ENCODE results near the gene SCN5A.

Gene SCN5A

GRCh38 chr3:38600551-38600950 lies 48.9 kb downstream of the SCN5A start:
- no peak for TF ChIP-seq POU2F2 (IDR thresholded peaks at IDR 0.05; ENCODE audit: low read depth, low read length)
- no peak for TF ChIP-seq POLR2A (IDR thresholded peaks at IDR 0.05; ENCODE audit: low read depth, low read length)
- TF ChIP-seq SPI1 (IDR thresholded peaks at IDR 0.05; ENCODE audit: low read depth, low read length) = no peak
- no peak for TF ChIP-seq TAF1 (IDR thresholded peaks at IDR 0.05; ENCODE audit: low read depth, low read length)
- no peak for TF ChIP-seq POLR2AphosphoS5 (IDR thresholded peaks at IDR 0.05; ENCODE audit: low read depth, low read length)
- TF ChIP-seq PAX5 (IDR thresholded peaks at IDR 0.05; ENCODE audit: insufficient read depth, low read length, severe bottlenecking) = no peak
- FAIRE-seq = no peak
- DNase-seq (ENCODE audit: insufficient read length, low spot score) = no peak

DNA sequence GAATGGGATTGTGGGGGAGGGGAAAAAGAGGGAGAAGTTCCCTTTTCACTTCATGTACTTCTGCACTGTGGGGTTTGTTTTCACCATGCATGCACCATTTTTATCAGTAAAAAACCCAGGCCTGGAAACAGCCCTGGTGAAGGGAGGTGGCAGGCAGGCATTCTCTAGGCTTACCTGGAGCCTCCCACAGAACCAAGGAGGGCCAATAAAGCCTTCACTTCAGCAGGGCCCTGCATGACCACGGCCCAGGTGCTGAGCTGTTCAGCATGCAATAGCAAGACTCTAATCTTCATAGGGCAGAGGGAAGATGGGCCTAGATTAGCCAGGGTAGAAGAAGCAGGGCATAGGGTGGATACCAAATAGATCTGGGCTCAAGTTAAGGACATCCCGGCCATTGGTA lies 49.6 kb downstream of the SCN5A start:
- TF ChIP-seq POLR2A (IDR thresholded peaks at IDR 0.05; ENCODE audit: low read depth, low read length) (no peak), PAX5 (IDR thresholded peaks at IDR 0.05; ENCODE audit: insufficient read depth, low read length, severe bottlenecking) (no peak), TAF1 (IDR thresholded peaks at IDR 0.05; ENCODE audit: low read depth, low read length) (no peak), SPI1 (IDR thresholded peaks at IDR 0.05; ENCODE audit: low read depth, low read length) (no peak), POLR2AphosphoS5 (IDR thresholded peaks at IDR 0.05; ENCODE audit: low read depth, low read length) (no peak)
- FAIRE-seq (no peak), DNase-seq (ENCODE audit: insufficient read length, low spot score) (no peak)

- DNase-seq (ENCODE audit: insufficient read length, low spot score) = no peak
- FAIRE-seq = no peak
- no peak for TF ChIP-seq SPI1 (IDR thresholded peaks at IDR 0.05; ENCODE audit: low read depth, low read length)
- TF ChIP-seq POLR2A (IDR thresholded peaks at IDR 0.05; ENCODE audit: low read depth, low read length) = no peak
- TF ChIP-seq PAX5 (IDR thresholded peaks at IDR 0.05; ENCODE audit: insufficient read depth, low read length, severe bottlenecking) = no peak
- TF ChIP-seq POU2F2 (IDR thresholded peaks at IDR 0.05; ENCODE audit: low read depth, low read length) = no peak
- TF ChIP-seq TAF1 (IDR thresholded peaks at IDR 0.05; ENCODE audit: low read depth, low read length) = no peak
- no peak for TF ChIP-seq POLR2AphosphoS5 (IDR thresholded peaks at IDR 0.05; ENCODE audit: low read depth, low read length)
These were observed 50.7 kb downstream of the SCN5A start for GRCh38 chr3:38598791-38599190.

DNA sequence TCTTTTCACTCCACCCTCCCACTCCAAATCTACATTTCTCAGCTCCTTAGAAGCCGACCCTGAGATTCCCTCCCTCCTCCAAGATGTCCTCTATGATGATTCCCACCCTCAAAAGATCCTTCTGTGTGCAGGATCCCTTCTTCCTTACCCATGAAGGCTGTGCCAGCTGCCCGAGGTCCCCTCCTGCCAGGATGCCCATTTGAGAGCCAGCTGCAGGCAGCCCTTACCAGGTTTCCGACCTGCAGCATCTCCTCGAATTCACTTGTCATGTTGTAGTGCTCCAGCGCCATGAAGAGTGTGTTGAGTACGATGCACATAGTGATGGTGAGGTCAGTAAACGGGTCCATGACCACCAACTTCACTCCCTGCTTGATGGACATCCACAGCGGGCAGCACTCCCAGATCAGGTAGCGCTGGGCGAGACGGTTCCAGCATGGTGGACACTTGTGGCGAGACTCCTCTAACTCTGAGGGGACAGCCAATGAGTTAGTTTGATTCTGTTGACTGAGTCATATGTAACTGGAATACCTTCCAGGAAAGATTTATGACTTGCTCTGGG lies 51.9 kb downstream of the SCN5A start:
- FAIRE-seq = no peak
- TF ChIP-seq POU2F2 (IDR thresholded peaks at IDR 0.05; ENCODE audit: low read depth, low read length) (no peak), SPI1 (IDR thresholded peaks at IDR 0.05; ENCODE audit: low read depth, low read length) (no peak), PAX5 (IDR thresholded peaks at IDR 0.05; ENCODE audit: insufficient read depth, low read length, severe bottlenecking) (no peak), POLR2AphosphoS5 (IDR thresholded peaks at IDR 0.05; ENCODE audit: low read depth, low read length) (no peak), POLR2A (IDR thresholded peaks at IDR 0.05; ENCODE audit: low read depth, low read length) (no peak), TAF1 (IDR thresholded peaks at IDR 0.05; ENCODE audit: low read depth, low read length) (no peak)
- DNase-seq (ENCODE audit: insufficient read length, low spot score) = no peak

GRCh38 chr3:38595393-38595792 lies 54.1 kb downstream of the SCN5A start:
- FAIRE-seq (no peak), DNase-seq (ENCODE audit: insufficient read length, low spot score) (no peak)
- TF ChIP-seq POU2F2 (IDR thresholded peaks at IDR 0.05; ENCODE audit: low read depth, low read length) = no peak
- no peak for TF ChIP-seq POLR2AphosphoS5 (IDR thresholded peaks at IDR 0.05; ENCODE audit: low read depth, low read length)
- no peak for TF ChIP-seq TAF1 (IDR thresholded peaks at IDR 0.05; ENCODE audit: low read depth, low read length)
- no peak for TF ChIP-seq PAX5 (IDR thresholded peaks at IDR 0.05; ENCODE audit: insufficient read depth, low read length, severe bottlenecking)

DNA sequence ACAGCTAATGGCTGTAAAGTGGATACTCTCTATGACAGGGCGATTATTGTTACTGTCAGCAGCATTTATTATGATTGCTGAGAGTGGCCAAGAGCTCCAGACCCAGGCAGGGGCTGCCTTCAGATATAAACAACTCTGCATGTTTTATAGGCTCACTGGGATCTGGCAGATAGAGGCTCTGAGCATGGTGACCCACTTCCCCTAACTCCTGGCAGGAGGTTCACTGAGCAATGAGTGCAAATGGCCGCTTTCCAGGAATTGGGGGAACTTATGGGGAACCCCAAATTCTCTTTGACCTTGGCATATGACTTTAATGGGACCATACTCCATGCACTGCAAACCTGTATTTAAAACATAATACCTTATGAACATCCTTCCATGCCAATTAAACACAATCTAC lies 59.0 kb downstream of the SCN5A start:
- FAIRE-seq = no peak
- TF ChIP-seq POU2F2 (IDR thresholded peaks at IDR 0.05; ENCODE audit: low read depth, low read length) = no peak
- no peak for TF ChIP-seq TAF1 (IDR thresholded peaks at IDR 0.05; ENCODE audit: low read depth, low read length)
- no peak for TF ChIP-seq SPI1 (IDR thresholded peaks at IDR 0.05; ENCODE audit: low read depth, low read length)
- no peak for TF ChIP-seq PAX5 (IDR thresholded peaks at IDR 0.05; ENCODE audit: insufficient read depth, low read length, severe bottlenecking)
- no peak for TF ChIP-seq POLR2A (IDR thresholded peaks at IDR 0.05; ENCODE audit: low read depth, low read length)
- no peak for TF ChIP-seq POLR2AphosphoS5 (IDR thresholded peaks at IDR 0.05; ENCODE audit: low read depth, low read length)

DNA sequence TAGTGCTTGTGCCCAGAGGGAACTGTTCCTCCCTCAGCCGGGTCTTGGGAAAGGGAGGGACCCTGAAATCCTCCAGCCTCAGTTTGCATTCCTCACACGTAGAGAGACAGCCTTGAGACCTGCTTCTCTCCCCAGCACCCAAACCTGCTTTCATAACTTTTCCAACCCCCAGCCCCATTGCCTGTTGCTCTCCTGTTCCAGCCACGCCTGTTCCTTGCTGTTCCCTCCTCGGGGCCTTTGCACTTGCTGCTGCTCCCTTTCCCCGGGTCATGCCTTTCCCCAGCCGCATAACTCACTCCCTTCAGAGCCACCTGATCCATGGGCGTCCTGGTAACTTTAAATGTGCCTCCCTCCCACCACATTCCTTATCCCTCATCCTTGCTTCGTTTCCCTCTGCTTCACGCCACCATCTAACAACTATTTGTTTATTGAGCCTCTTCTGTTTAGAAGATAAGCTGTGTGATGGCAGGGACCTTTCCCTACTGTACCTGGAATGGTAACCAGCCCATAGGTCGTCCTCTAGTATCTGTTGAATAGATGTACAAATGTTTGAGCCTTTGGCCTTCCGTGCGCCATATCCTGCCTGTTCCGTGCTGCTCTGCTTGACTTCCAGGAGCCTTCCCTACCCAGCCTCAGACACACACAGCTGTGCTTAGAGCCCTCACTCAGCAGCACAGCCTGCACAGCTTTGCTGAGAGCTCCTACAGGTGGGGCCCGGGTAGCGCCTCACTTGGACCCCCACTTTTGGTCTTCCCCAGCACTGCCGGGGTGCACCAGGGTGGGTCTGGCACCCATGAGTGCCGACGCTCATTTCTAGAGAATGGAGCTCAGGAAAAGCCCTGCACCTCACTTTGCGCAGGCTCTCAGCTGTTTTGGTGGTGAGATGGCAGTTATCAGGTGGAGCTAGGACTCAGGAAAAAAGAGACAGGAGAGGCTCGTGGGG lies 60.2 kb downstream of the SCN5A start:
- TF ChIP-seq SPI1 (IDR thresholded peaks at IDR 0.05; ENCODE audit: low read depth, low read length) (no peak), PAX5 (IDR thresholded peaks at IDR 0.05; ENCODE audit: insufficient read depth, low read length, severe bottlenecking) (no peak), TAF1 (IDR thresholded peaks at IDR 0.05; ENCODE audit: low read depth, low read length) (no peak), POLR2A (IDR thresholded peaks at IDR 0.05; ENCODE audit: low read depth, low read length) (no peak), POLR2AphosphoS5 (IDR thresholded peaks at IDR 0.05; ENCODE audit: low read depth, low read length) (no peak), POU2F2 (IDR thresholded peaks at IDR 0.05; ENCODE audit: low read depth, low read length) (no peak)
- FAIRE-seq = no peak
- DNase-seq (ENCODE audit: insufficient read length, low spot score) = no peak

More for the DNA sequence above, 59.0 kb downstream of the SCN5A start:
- no peak for DNase-seq (ENCODE audit: insufficient read length, low spot score)

DNA sequence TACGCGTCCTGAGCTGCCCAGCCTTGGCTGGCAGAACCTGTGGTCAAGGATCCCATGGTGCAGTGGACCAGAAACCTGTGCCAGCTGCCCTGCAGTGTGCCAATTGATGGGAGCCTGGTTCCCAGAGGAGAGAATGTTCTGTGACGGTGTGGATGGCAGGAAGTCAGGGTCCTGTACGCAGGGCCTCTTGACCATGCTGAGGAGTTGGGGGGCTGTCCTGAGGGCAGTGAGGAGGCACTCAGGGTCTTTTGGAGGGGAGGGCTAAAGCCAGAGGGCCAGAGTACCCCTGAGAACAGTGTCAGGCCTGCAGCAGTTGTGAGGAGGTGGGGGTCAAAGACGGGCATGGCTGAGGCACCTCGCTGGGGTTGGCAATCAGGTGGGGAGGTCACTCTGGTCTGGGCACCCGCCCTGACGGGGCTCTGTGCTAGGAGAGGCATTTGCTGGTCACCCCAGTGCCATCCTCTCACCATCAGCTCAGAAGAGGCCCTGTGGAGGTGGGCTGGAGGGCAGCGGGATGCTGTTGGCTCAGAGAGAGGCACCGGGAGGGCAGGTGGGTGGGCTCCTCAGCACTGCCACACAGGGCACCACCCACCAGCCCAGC lies 61.0 kb downstream of the SCN5A start:
- FAIRE-seq (no peak), DNase-seq (ENCODE audit: insufficient read length, low spot score) (no peak)
- no peak for TF ChIP-seq PAX5 (IDR thresholded peaks at IDR 0.05; ENCODE audit: insufficient read depth, low read length, severe bottlenecking)

DNA sequence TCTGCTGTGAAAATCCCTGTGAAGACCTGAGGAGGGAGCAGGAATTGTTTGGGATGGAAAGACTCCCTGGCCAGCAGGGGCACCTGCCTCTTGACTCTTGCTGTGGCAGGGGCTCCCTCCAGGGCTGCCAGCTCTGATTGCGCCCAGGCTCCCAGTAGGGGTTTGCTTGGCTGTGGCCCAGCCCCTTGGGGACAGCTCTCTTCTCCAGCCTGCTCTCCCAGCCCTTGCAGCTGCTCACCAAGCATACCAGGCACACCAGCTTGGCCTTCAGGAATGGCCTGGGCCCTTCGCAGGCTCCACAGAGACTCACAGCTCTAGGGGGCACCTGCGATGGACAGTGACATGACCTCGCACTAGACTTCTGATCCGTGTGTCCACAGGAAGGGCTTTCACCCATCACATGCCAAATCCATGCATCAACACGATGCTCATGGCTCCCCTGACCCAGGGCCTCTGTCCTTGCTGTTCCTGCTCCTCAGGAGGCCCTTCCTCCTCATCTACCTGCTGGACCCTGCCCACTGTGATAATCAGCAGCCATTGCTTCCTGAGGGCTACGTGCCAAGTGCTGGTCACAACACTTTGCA lies 61.8 kb downstream of the SCN5A start:
- TF ChIP-seq PAX5 (IDR thresholded peaks at IDR 0.05; ENCODE audit: insufficient read depth, low read length, severe bottlenecking) = no peak
- no peak for TF ChIP-seq POLR2AphosphoS5 (IDR thresholded peaks at IDR 0.05; ENCODE audit: low read depth, low read length)
- no peak for TF ChIP-seq POLR2A (IDR thresholded peaks at IDR 0.05; ENCODE audit: low read depth, low read length)
- TF ChIP-seq TAF1 (IDR thresholded peaks at IDR 0.05; ENCODE audit: low read depth, low read length) = no peak
- no peak for TF ChIP-seq SPI1 (IDR thresholded peaks at IDR 0.05; ENCODE audit: low read depth, low read length)
- no peak for TF ChIP-seq POU2F2 (IDR thresholded peaks at IDR 0.05; ENCODE audit: low read depth, low read length)
- no peak for FAIRE-seq
- no peak for DNase-seq (ENCODE audit: insufficient read length, low spot score)

All from GM12891 (cell line).